GM10248 (cell line): Measurements from ENCODE around the gene ATP10D.

Source experiments
- CTCF ChIA-PET: fragments of 300-600 bp; sonication (Branson Sonifier 250); formaldehyde crosslinking; extraction: SDS; loops from one replicate; lab custom pipeline; 2021; ENCODE audit warnings: antibody characterized with exemption; lab: Yijun Ruan, JAX
- POLR2A ChIA-PET: fragments of 350-650 bp; sonication (Branson Sonifier 250); formaldehyde crosslinking; extraction: SDS; loops from one replicate; lab custom pipeline; 2020; ENCODE audit warnings: antibody characterized with exemption; lab: Yijun Ruan, JAX
- DNase-seq: peaks from one replicate; pipeline ENCODE4 v3.0.0; 2012; ENCODE audit errors: extremely low spot score
- TF ChIP-seq, protein P1 (sequence below): IDR thresholded peaks from 2 replicates; pipeline ENCODE4 v1.5.1; 2012; ENCODE audit warnings: mild to moderate bottlenecking, low read depth; ENCODE audit errors: extremely low read depth, missing control alignments, control extremely low read depth

ATP10D gene

GRCh38 chr4:47631161-47631560, 146.1 kb downstream of the ATP10D start:
- TF ChIP-seq, protein P1, sequence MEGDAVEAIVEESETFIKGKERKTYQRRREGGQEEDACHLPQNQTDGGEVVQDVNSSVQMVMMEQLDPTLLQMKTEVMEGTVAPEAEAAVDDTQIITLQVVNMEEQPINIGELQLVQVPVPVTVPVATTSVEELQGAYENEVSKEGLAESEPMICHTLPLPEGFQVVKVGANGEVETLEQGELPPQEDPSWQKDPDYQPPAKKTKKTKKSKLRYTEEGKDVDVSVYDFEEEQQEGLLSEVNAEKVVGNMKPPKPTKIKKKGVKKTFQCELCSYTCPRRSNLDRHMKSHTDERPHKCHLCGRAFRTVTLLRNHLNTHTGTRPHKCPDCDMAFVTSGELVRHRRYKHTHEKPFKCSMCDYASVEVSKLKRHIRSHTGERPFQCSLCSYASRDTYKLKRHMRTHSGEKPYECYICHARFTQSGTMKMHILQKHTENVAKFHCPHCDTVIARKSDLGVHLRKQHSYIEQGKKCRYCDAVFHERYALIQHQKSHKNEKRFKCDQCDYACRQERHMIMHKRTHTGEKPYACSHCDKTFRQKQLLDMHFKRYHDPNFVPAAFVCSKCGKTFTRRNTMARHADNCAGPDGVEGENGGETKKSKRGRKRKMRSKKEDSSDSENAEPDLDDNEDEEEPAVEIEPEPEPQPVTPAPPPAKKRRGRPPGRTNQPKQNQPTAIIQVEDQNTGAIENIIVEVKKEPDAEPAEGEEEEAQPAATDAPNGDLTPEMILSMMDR, result no peak
- ChIA-PET CTCF (interaction anchor here (0.9 kb wide), 1 partner anchor 11 kb away, joined by 3 read pairs; no protein-coding TSS in a partner anchor), POLR2A (no interaction called here)
- no peak for DNase-seq

- ChIA-PET CTCF (no interaction called here), POLR2A (no interaction called here)
- DNase-seq, result no peak
- TF ChIP-seq, protein P1, result no peak
These were observed 154.5 kb downstream of the ATP10D start for GRCh38 chr4:47639531-47639930.

DNA sequence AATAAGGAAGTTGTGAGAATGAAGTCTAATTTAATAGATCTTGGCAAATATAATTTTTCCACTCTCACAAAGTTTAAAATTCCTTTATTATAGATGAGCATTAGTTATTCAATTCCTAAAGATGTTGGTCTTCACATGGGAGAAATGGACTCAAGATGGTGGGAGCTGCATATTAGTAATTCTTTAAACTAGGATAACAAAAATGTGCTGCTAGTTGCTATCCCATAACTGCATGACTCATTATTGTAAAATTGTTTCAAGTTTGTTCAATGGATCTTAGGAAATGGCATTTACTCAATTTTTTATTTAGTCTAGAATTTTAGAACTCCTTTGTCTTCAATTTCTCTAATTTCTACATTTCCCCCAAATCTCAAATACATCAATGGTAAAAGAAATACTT, 155.8 kb downstream of the ATP10D start:
- TF ChIP-seq, protein P1, result no peak
- ChIA-PET POLR2A (no interaction called here), CTCF (interaction anchor here (2.6 kb wide), 1 partner anchor 28 kb away, joined by 8 read pairs; no protein-coding TSS in a partner anchor)
- DNase-seq, result no peak

GRCh38 chr4:47641755-47642154, 156.7 kb downstream of the ATP10D start:
- TF ChIP-seq, protein P1, result no peak
- no peak for DNase-seq
- CTCF ChIA-PET, result interaction anchor here (1.0 to 2.6 kb wide), 2 partner anchors 10 to 27 kb away, joined by 3 to 8 read pairs; no protein-coding TSS in a partner anchor
- POLR2A ChIA-PET, result no interaction called here

- POLR2A ChIA-PET, result no interaction called here
- TF ChIP-seq, protein P1, result no peak
- no peak for DNase-seq
- CTCF ChIA-PET, result interaction anchor here (1.0 to 2.6 kb wide), 2 partner anchors 11 to 27 kb away, joined by 3 to 8 read pairs; no protein-coding TSS in a partner anchor
These were observed 157.2 kb downstream of the ATP10D start for GRCh38 chr4:47642191-47642830.
